HepG2 (cell line): ENCODE measurements around the gene VPS18. TPM values are rescaled to one million over a fixed set of nuclear protein-coding genes. Genes with fewer than 3 reads are reported as not detected.
A peak's percentile ranks its signal among the peaks of the same experiment; 100 is the strongest.

ENCODE experiments used
- BRCA1 ChIP-seq: sonication (generic); formaldehyde crosslinking; IDR thresholded peaks from 2 replicates; pipeline ENCODE4 v1.4.0; 2020; ENCODE audit warnings: missing genetic modification reagents
- ELF1 ChIP-seq: sonication (generic); formaldehyde crosslinking; IDR thresholded peaks from 2 replicates; pipeline ENCODE4 v1.4.0; 2020; ENCODE audit warnings: missing genetic modification reagents
- ELF3 ChIP-seq: IDR thresholded peaks from 2 replicates; pipeline ENCODE4 v1.6.1; 2016; ENCODE audit warnings: missing genetic modification reagents, missing compliant biosample characterization
- HMGXB3 ChIP-seq: sonication (generic); formaldehyde crosslinking; IDR thresholded peaks from 2 replicates; pipeline ENCODE4 v1.4.0; 2020; ENCODE audit warnings: missing genetic modification reagents, borderline replicate concordance
- HNRNPK ChIP-seq: fragments of 200-400 bp; formaldehyde crosslinking; IDR thresholded peaks from 2 replicates; pipeline ENCODE4 v1.6.1; 2018; ENCODE audit warnings: low read length, low read depth, moderate library complexity, mild to moderate bottlenecking; ENCODE audit not compliant: poor library complexity, severe bottlenecking
- NR1H2 ChIP-seq: sonication (generic); formaldehyde crosslinking; IDR thresholded peaks from 2 replicates; pipeline ENCODE4 v1.8.1; 2022; ENCODE audit warnings: low read depth, missing genetic modification reagents, borderline replicate concordance
- RBAK ChIP-seq: sonication (generic); formaldehyde crosslinking; IDR thresholded peaks from 2 replicates; pipeline ENCODE4 v1.5.1; 2020; ENCODE audit warnings: mild to moderate bottlenecking, missing genetic modification reagents
- RBFOX2 ChIP-seq: fragments of 200-400 bp; formaldehyde crosslinking; IDR thresholded peaks from 2 replicates; pipeline ENCODE4 v1.6.1; 2017; ENCODE audit warnings: low read depth, mild to moderate bottlenecking, low read length
- SP1 ChIP-seq, 2 experiments: fragments of 450-650 bp in 1 of 2; sonication (generic) in 1 of 2; formaldehyde crosslinking in 1 of 2; IDR thresholded peaks; 2 replicates each; pipeline versions ENCODE4 v1.4.0 to v1.6.1; 2016 to 2020; ENCODE audit warnings: missing genetic modification reagents in 1 of 2
- SRY ChIP-seq: sonication (generic); formaldehyde crosslinking; IDR thresholded peaks from 2 replicates; pipeline ENCODE4 v1.8.0; 2022; ENCODE audit warnings: mild to moderate bottlenecking, missing genetic modification reagents
- TBL1XR1 ChIP-seq: fragments of 150-350 bp; IDR thresholded peaks from 2 replicates; pipeline ENCODE4 v1.6.1; 2014; ENCODE audit warnings: borderline replicate concordance, low read length; ENCODE audit not compliant: partially characterized antibody
- TCF12 ChIP-seq, 2 experiments: fragments of 450-650 bp in 1 of 2; sonication (generic) in 1 of 2; formaldehyde crosslinking in 1 of 2; IDR thresholded peaks; 2 replicates each; pipeline versions ENCODE4 v1.6.1 to v1.8.0; 2017 to 2022; ENCODE audit warnings: antibody characterized with exemption in 1 of 2, mild to moderate bottlenecking in 1 of 2, missing genetic modification reagents in 1 of 2, moderate library complexity in 1 of 2
- ZBTB7A ChIP-seq: sonication (generic); formaldehyde crosslinking; IDR thresholded peaks from 2 replicates; pipeline ENCODE4 v1.8.0; 2022; ENCODE audit warnings: mild to moderate bottlenecking, missing genetic modification reagents
- ZNF256 ChIP-seq: sonication (generic); formaldehyde crosslinking; conservative IDR thresholded peaks from 2 replicates; pipeline ENCODE4 v1.4.0; 2020; ENCODE audit warnings: missing genetic modification reagents
- ZNF512B ChIP-seq: sonication (generic); formaldehyde crosslinking; IDR thresholded peaks from 2 replicates; pipeline ENCODE4 v1.5.1; 2020; ENCODE audit warnings: missing genetic modification reagents, mild to moderate bottlenecking, borderline replicate concordance
- polyA plus RNA-seq, 8 experiments: library from polyadenylated mRNA; depleted of rRNA in 3 of 8; stranded (reverse) in 7 of 8; unstranded in 1 of 8; fragments of >200 nt; fragmentation: Illumina TruSeq in 4 of 8; extraction: Trizol in 4 of 8; gene quantifications; 2 replicates each; pipeline versions ENCODE4 v1.2.1 to v1.2.3, GENCODE V29; 2011 to 2016; ENCODE audit warnings: low read depth in 4 of 8, missing spikeins in 1 of 8, mixed read lengths in 1 of 8; ENCODE audit not compliant: insufficient read depth in 1 of 8
- total RNA-seq, 5 experiments: library from RNA; depleted of rRNA; stranded (reverse); fragments of >200 nt; fragmentation: Illumina TruSeq; extraction: Trizol; gene quantifications; 2 replicates each; pipeline ENCODE4 v1.2.3, GENCODE V29; 2016; ENCODE audit warnings: low read depth in 1 of 5
- TF ChIP-seq, protein P1 (sequence below): sonication (generic); formaldehyde crosslinking; IDR thresholded peaks from 2 replicates; pipeline ENCODE4 v1.8.0; 2022; ENCODE audit warnings: low read depth, missing genetic modification reagents

The VPS18 gene
- total and polyA plus RNA-seq, 2 of the 13 experiments (the other 11 are each of a cell fraction or from before 2014, with no cell fraction given) = 5.8 to 17.0 TPM

DNA sequence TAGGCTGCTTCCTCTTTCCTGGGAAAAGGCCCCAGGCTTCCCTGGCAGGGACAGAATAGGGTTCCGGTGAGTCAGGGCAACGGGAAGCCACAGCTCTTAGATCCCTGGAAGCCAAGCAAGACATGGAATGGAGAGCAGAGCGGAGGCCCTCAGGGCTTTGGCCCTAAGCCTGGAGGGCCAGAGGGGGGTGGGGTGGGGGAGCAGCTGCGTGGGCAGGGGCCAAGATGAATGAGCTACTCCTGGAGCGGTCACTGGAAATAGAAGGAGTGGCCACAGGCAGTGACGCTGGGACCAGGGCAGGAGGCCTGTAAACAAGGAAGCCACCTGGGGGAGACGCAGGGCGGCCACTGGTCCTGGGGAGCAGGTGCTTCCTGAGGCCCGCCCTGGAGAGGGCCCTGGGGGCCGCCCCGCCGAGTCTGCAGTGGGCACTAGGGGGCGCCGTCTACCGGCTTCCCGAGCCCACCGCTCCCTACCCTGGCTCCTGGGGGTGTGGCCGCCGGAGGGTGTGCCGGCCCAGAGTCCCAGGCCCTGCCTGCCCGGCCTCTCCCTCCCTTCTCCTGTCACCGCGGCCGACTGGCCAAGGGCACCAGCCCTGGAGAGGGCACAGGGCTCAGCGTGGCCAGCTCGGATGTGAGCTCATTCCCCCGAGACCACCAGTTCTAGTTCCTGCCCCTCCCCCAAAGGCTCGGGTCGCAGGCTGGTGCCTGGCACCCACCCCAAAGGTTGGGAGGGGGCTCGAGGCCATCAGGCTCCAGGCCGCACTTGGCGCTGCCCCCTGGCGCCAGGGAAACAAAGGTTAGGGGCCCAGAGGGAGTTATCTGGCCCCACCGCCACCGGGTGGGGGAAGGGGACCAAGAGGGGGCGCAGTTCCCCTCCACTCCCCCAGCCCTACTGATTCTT, 12.1 kb downstream of the VPS18 start (continued):
- TF ChIP-seq TCF12 (IDR thresholded peaks at IDR 0.05) = no peak
- no peak; the same call in 1 of the 2 replicates for TF ChIP-seq TCF12 (CRISPR knock-in tag; IDR thresholded peaks at IDR 0.05)
- peak; percentile 44 for TF ChIP-seq HNRNPK
- TF ChIP-seq SRY = 0 out of 2 replicates have a peak, but pooled peaks have one; percentile 59
- TF ChIP-seq TBL1XR1 = no peak
- TF ChIP-seq NR1H2 (CRISPR knock-in tag) = no peak
- TF ChIP-seq ELF1 (CRISPR knock-in tag) = no peak; the same call in 1 of the 2 replicates
- TF ChIP-seq BRCA1 = 0 out of 2 replicates have a peak, but pooled peaks have one; percentile 34
- TF ChIP-seq ZBTB7A (CRISPR knock-in tag) = peak; percentile 91; the same call in 1 of the 2 replicates
- no peak for TF ChIP-seq ZNF256 (CRISPR knock-in tag)
- TF ChIP-seq RBFOX2 = peak; percentile 63; the same call in 1 of the 2 replicates
- TF ChIP-seq SP1 (IDR thresholded peaks at IDR 0.05) = no peak
- TF ChIP-seq SP1 (CRISPR knock-in tag; IDR thresholded peaks at IDR 0.05) = no peak
- TF ChIP-seq ZNF512B (CRISPR knock-in tag) = no peak
- TF ChIP-seq, protein P1, sequence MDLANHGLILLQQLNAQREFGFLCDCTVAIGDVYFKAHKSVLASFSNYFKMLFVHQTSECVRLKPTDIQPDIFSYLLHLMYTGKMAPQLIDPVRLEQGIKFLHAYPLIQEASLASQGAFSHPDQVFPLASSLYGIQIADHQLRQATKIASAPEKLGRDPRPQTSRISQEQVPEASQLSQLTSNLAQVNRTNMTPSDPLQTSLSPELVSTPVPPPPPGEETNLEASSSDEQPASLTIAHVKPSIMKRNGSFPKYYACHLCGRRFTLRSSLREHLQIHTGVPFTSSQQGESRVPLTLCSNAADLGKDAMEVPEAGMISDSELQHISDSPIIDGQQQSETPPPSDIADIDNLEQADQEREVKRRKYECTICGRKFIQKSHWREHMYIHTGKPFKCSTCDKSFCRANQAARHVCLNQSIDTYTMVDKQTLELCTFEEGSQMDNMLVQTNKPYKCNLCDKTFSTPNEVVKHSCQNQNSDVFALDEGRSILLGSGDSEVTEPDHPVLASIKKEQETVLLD (CRISPR knock-in tag) = no peak
- 0 out of 2 replicates have a peak, but pooled peaks have one; percentile 25 for TF ChIP-seq ELF3 (CRISPR knock-in tag)
- no peak for TF ChIP-seq RBAK (CRISPR knock-in tag)
- TF ChIP-seq HMGXB3 (CRISPR knock-in tag) = no peak
